IPS-18a (cell line): ENCODE data around the gene PRAME.

Experiments
- H3K27ac ChIP-seq: one replicate; pipeline ENCODE4 v1.5.1; 2013; ENCODE audit warnings: low read length
- H3K27me3 ChIP-seq: one replicate; pipeline ENCODE4 v1.6.1; 2013; ENCODE audit warnings: mild to moderate bottlenecking, low read length; ENCODE audit not compliant: control insufficient read depth, insufficient read depth
- H3K36me3 ChIP-seq: one replicate; pipeline ENCODE4 v1.6.1; 2013; ENCODE audit warnings: low read depth, low read length; ENCODE audit not compliant: control insufficient read depth
- H3K4me1 ChIP-seq: one replicate; pipeline ENCODE4 v1.6.1; 2013; ENCODE audit warnings: low read depth, low read length; ENCODE audit not compliant: control insufficient read depth
- H3K4me3 ChIP-seq: one replicate; pipeline ENCODE4 v1.5.1; 2013; ENCODE audit warnings: low read length
- H3K9ac ChIP-seq: one replicate; pipeline ENCODE4 v1.6.1; 2013; ENCODE audit warnings: mild to moderate bottlenecking, low read length, moderate library complexity
- H3K9me3 ChIP-seq: one replicate; pipeline ENCODE4 v1.6.1; 2013; ENCODE audit warnings: low read depth, low read length; ENCODE audit not compliant: control insufficient read depth

PRAME gene

GRCh38 chr22:22555596-22555995 is 3.5 kb downstream of the PRAME start:
- no peak overlapping the region for H3K27ac ChIP-seq
- no peak overlapping the region for H3K9ac ChIP-seq
- H3K4me3 ChIP-seq: no peak overlapping the region
- H3K4me1 ChIP-seq: no peaks in the 10 kb centered on the region
- no peaks in the 10 kb centered on the region for H3K36me3 ChIP-seq
- H3K27me3 ChIP-seq: peaks cover 41% of the 10 kb centered on the region
- H3K9me3 ChIP-seq: no peaks in the 10 kb centered on the region

DNA sequence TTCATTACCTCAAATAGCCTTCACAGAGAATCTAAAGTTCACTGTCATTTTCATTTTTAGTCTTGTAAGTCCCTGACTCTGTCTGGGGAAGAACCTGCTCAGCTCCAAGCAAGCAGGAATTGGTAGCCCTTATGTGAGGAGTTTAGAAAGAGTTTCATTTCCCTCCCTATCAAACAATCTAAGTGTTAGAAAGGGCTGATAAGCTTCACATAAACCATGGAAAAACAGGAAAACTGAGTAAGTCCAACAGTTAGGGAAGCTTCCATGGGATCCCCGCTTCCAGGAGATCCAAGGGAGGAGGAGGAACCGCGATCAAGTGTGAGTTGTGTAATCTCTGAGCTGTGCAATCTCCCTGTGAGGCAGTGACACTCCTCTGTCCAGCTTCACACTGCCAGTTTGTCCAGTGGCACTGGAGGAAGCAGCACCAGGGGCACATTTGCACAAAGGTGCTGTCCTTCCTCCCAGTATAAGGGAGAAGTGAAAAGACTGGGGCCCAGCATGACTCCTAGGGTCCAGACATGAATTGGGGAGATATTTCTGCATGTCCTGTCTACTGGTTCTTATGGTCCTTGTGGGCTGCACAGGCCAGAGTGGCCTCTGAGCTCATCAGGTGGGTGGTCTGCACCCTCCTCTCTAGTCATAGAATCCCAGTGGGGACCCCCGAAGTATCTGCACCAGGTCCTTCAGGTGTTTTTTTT is 4.3 kb downstream of the PRAME start:
- no peaks in the 10 kb centered on the region for H3K9me3 ChIP-seq
- H3K27me3 ChIP-seq: peaks cover 49% of the 10 kb centered on the region
- H3K4me3 ChIP-seq: no peak overlapping the region
- H3K4me1 ChIP-seq: no peaks in the 10 kb centered on the region
- no peak overlapping the region for H3K9ac ChIP-seq
- no peak overlapping the region for H3K27ac ChIP-seq
- no peaks in the 10 kb centered on the region for H3K36me3 ChIP-seq

DNA sequence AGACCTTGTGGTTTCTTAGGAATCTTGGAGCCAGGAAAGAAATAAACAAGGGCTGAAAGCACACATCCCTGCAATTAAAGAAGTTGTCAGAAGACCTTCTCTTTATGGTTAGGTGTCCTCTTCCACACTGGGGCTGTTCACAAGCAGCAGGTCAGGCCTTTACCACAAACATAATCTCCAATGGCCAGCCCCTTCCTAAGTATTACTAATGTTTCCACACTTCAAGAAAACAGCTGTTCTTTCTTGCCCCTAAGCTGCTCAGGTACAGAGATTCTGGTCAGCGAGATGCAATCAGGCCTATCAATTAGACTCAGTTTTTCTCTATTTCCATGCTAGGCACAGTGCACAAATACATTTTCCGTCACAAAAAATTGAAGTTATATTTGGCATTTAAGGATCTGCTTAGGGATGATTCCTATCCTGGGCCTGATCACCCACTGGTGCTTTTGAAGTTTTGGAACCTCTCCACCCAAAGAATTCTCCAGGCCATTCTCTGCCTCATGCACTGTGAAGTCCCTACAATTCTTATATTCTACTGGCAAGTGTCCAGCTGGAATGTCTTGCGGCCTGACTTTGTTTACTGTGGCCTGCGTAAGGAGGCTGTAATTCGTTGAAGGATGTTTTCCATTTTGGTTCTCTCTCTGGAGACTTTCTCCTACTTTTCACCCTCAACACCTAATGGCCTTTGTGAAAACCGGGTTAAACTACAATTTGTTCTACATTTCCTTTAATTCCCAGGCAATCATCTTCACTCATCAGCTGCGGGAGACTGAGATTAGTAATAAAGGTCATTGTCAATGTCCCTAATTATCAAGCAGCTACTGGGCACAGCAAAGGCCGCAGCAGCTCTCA is 5.1 kb downstream of the PRAME start:
- Histone ChIP-seq H3K27ac (no peak overlapping the region), H3K4me1 (no peaks in the 10 kb centered on the region), H3K9ac (no peak overlapping the region), H3K9me3 (no peaks in the 10 kb centered on the region), H3K4me3 (no peak overlapping the region), H3K36me3 (no peaks in the 10 kb centered on the region), H3K27me3 (peaks cover 57% of the 10 kb centered on the region)

DNA sequence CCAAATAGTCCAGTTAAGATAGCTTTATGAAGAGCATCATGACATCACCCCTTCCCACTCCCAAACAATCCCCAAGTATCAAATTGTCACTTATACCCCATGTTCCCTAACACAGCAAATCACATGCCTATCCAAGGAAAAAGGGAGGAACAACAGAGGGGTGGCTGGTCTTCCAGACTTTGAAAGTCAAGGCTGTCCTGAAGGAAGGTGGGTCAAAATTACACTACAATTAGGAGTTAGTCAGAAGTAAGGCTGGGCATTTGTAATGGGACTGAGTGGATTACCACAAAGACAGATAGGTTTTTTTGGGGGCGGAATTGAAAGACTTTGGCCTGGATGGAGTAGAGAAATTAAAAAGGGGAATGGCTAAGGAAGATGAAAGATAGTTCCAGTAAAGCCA is 5.9 kb downstream of the PRAME start:
- Histone ChIP-seq H3K27ac (no peak overlapping the region), H3K4me3 (no peak overlapping the region), H3K4me1 (no peaks in the 10 kb centered on the region), H3K36me3 (no peaks in the 10 kb centered on the region), H3K9me3 (no peaks in the 10 kb centered on the region), H3K9ac (no peak overlapping the region), H3K27me3 (peaks cover 65% of the 10 kb centered on the region)

- H3K4me3 ChIP-seq: no peak overlapping the region
- H3K9me3 ChIP-seq: no peaks in the 10 kb centered on the region
- no peak overlapping the region for H3K27ac ChIP-seq
- no peaks in the 10 kb centered on the region for H3K36me3 ChIP-seq
- H3K4me1 ChIP-seq: no peaks in the 10 kb centered on the region
- peaks cover 70% of the 10 kb centered on the region for H3K27me3 ChIP-seq
- H3K9ac ChIP-seq: peak overlapping the region; percentile 27
These were observed 6.4 kb downstream of the PRAME start for GRCh38 chr22:22552630-22553029.

GRCh38 chr22:22550789-22551434 is 8.2 kb downstream of the PRAME start:
- Histone ChIP-seq H3K9me3 (no peaks in the 10 kb centered on the region), H3K4me1 (no peaks in the 10 kb centered on the region)

DNA sequence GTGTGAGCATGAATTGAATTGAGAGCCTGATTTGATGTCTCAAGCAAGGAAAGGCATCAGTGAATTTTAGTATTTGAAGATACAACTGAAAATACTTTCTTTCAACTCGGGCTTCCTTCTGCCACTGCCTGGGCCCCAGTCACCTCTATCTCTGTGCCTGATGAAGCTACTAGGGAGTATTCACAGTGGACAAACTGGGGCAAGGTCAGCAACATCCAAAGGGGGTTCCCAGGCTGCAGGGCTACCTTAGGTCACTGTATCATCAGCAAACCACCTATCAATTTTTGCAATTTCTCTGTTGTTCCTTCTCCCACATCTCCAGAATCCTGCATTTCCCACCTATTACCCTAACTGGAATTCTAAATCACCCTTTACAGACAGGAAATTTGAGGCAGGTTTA is 10.2 kb downstream of the PRAME start:
- no peaks in the 10 kb centered on the region for H3K36me3 ChIP-seq
- no peaks in the 10 kb centered on the region for H3K9me3 ChIP-seq
- H3K4me1 ChIP-seq: no peaks in the 10 kb centered on the region
- no peak overlapping the region for H3K9ac ChIP-seq
- no peak overlapping the region for H3K4me3 ChIP-seq
- no peak overlapping the region for H3K27ac ChIP-seq
- H3K27me3 ChIP-seq: peaks cover 82% of the 10 kb centered on the region

More at GRCh38 chr22:22550789-22551434, 8.2 kb downstream of the PRAME start:
- Histone ChIP-seq H3K4me3 (no peak overlapping the region), H3K9ac (no peak overlapping the region), H3K27ac (no peak overlapping the region), H3K27me3 (peaks cover 83% of the 10 kb centered on the region), H3K36me3 (no peaks in the 10 kb centered on the region)

- H3K36me3 ChIP-seq: no peaks in the 10 kb centered on the region
- H3K4me1 ChIP-seq: no peaks in the 10 kb centered on the region
- no peaks in the 10 kb centered on the region for H3K9me3 ChIP-seq
- H3K9ac ChIP-seq: no peak overlapping the region
- H3K27me3 ChIP-seq: peaks cover 82% of the 10 kb centered on the region
- H3K4me3 ChIP-seq: no peak overlapping the region
- no peak overlapping the region for H3K27ac ChIP-seq
These were observed 10.7 kb downstream of the PRAME start for GRCh38 chr22:22548317-22548716.

- Histone ChIP-seq H3K9me3 (no peaks in the 10 kb centered on the region), H3K4me3 (no peak overlapping the region), H3K27me3 (peaks cover 80% of the 10 kb centered on the region), H3K36me3 (no peaks in the 10 kb centered on the region), H3K27ac (no peak overlapping the region), H3K4me1 (no peaks in the 10 kb centered on the region), H3K9ac (no peak overlapping the region)
These were observed 11.3 kb downstream of the PRAME start for GRCh38 chr22:22547692-22548300.

DNA sequence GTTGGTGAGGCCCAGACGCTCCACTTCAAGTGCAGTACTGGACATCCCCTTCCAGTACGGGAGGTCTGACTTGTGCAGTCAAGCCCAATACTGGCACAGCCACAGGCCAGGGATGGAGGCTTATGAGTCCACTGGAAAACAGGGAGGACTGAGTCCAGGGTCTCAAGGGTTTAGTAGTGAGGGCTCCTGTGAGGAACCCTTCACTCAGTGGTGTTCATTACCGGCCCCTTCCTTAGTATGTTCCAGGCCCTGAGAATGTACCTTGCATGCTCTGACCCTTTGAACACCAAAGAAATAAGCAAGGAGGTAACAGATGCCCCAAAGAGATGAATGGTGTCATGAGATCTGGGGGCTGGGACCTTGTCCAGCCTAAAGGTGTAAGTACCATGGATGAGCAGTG is 11.8 kb downstream of the PRAME start:
- Histone ChIP-seq H3K9ac (no peak overlapping the region), H3K4me1 (no peaks in the 10 kb centered on the region), H3K27ac (no peak overlapping the region), H3K9me3 (no peaks in the 10 kb centered on the region), H3K36me3 (no peaks in the 10 kb centered on the region), H3K27me3 (peaks cover 81% of the 10 kb centered on the region), H3K4me3 (no peak overlapping the region)

DNA sequence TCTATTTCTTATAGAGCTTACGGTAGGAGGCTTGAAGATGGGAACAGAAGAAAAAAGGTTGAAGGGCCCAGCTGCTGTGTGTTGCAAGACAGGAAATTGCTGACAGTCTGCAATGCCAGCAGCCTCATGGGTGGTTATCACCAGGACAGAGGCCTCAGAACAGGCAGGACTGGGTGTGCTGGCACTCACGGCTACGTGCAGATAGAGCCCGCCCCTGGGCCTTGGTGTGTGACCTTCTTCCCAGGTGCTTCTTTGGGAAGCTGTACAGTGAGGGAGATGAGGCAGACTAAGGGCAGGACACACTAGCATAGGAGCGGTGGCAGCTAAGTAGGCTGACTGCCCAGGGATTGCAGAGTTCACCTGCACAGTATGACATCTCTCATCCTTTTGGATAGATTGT is 12.6 kb downstream of the PRAME start:
- Histone ChIP-seq H3K27ac (no peak overlapping the region), H3K4me1 (no peaks in the 10 kb centered on the region), H3K27me3 (peaks cover 84% of the 10 kb centered on the region), H3K9ac (no peak overlapping the region), H3K9me3 (no peaks in the 10 kb centered on the region), H3K4me3 (no peak overlapping the region), H3K36me3 (no peaks in the 10 kb centered on the region)
